H1 (cell line): ENCODE results near the gene BPGM. TPM values are rescaled to one million over a fixed set of nuclear protein-coding genes. Genes with fewer than 3 reads are reported as not detected.

Experiments used
- ATF2 ChIP-seq: IDR thresholded peaks from 2 replicates; pipeline ENCODE4 v1.6.1; 2012; ENCODE audit warnings: low read length, inconsistent platforms
- BACH1 ChIP-seq: IDR thresholded peaks from 2 replicates; pipeline ENCODE4 v1.6.1; 2012; ENCODE audit warnings: low read length, improper control_type of control experiment
- CTBP2 ChIP-seq: IDR thresholded peaks from 2 replicates; pipeline ENCODE4 v1.7.0; 2011; ENCODE audit warnings: borderline replicate concordance, mild to moderate bottlenecking, moderate library complexity, mixed read lengths, low read length; ENCODE audit not compliant: insufficient read depth, insufficient read length
- CTCF ChIP-seq, 3 experiments: IDR thresholded peaks; 1 replicate in 2 of 3; 2 replicates in 1 of 3; pipeline versions ENCODE4 v1.5.1 to v1.6.1; 2011; ENCODE audit warnings: low read length in 3 of 3, mild to moderate bottlenecking in 3 of 3, inconsistent platforms in 2 of 3, low read depth in 1 of 3, moderate library complexity in 1 of 3; ENCODE audit not compliant: insufficient read depth in 1 of 3; ENCODE audit errors: control extremely low read depth in 1 of 3
- RAD21 ChIP-seq, 2 experiments: IDR thresholded peaks in 1 of 2; conservative IDR thresholded peaks in 1 of 2; 2 replicates each; pipeline ENCODE4 v1.6.1; 2011; ENCODE audit warnings: low read depth in 2 of 2, low read length in 2 of 2, improper control_type of control experiment in 1 of 2, inconsistent platforms in 1 of 2, mild to moderate bottlenecking in 1 of 2, moderate library complexity in 1 of 2
- SAP30 ChIP-seq: fragments of 300-600 bp; sonication (generic); IDR thresholded peaks from 2 replicates; pipeline ENCODE4 v1.7.1; 2012; ENCODE audit warnings: low read length, moderate library complexity, mild to moderate bottlenecking, inconsistent platforms; ENCODE audit not compliant: insufficient read depth, insufficient replicate concordance
- YY1 ChIP-seq: IDR thresholded peaks from 2 replicates; pipeline ENCODE4 v1.6.1; 2011; ENCODE audit warnings: low read depth, mild to moderate bottlenecking, low read length
- ZNF274 ChIP-seq: IDR thresholded peaks from 2 replicates; pipeline ENCODE4 v1.7.0; 2012; ENCODE audit warnings: low read length, borderline replicate concordance; ENCODE audit errors: extremely low read depth
- polyA plus RNA-seq, 7 experiments: library from polyadenylated mRNA; depleted of rRNA in 3 of 7; stranded (reverse) in 5 of 7; unstranded in 2 of 7; fragments of >200 nt in 5 of 7; fragments of 200-250 nt in 2 of 7; gene quantifications; 1 replicate in 5 of 7; 2 replicates in 1 of 7; 4 replicates in 1 of 7; pipeline versions ENCODE4 v1.2.1 to v1.2.3, GENCODE V29; 2011 to 2013; ENCODE audit warnings: missing spikeins in 2 of 7, mixed read lengths in 2 of 7
- total RNA-seq: library from RNA; stranded (reverse); fragmentation: NEBNext Ultra II Directional; extraction: Animal tissue kit (Norgen Biotek cat#: 25700); gene quantifications from 2 replicates; pipeline ENCODE4 v1.2.1, GENCODE V29; 2021

Gene BPGM
- total and polyA plus RNA-seq, 2 of the 8 experiments (the other 6 are each of a cell fraction or from before 2014, with no cell fraction given): 9.7 to 15.3 TPM

GRCh38 chr7:134718211-134718875 is 71.7 kb downstream of the BPGM start (continued):
- TF ChIP-seq ATF2: no peak
- no peak for TF ChIP-seq BACH1
- TF ChIP-seq CTBP2: no peak
- no peak for TF ChIP-seq RAD21 (IDR thresholded peaks at IDR 0.05 in 1 of 2, conservative IDR thresholded peaks at IDR 0.05 in 1 of 2; ENCODE audit: low read depth in 2 of 2, low read length in 2 of 2)
- TF ChIP-seq YY1: no peak
- TF ChIP-seq ZNF274: no peak
- no peak for TF ChIP-seq SAP30
- TF ChIP-seq CTCF (IDR thresholded peaks at IDR 0.05; ENCODE audit: control extremely low read depth in 1 of 3, insufficient read depth in 1 of 3, low read depth in 1 of 3, low read length in 3 of 3): no peak
